H9 (cell line): ENCODE measurements around the gene FBL. TPM values are rescaled to one million over a fixed set of nuclear protein-coding genes. Genes with fewer than 3 reads are reported as not detected.

ENCODE experiments used
- DNase-seq: peaks from one replicate; pipeline ENCODE4 v3.0.0-alpha.2; 2017
- H2AFZ ChIP-seq: one replicate; pipeline ENCODE4 v1.6.1; 2013; ENCODE audit warnings: mild to moderate bottlenecking, low read length, control low read depth, moderate library complexity
- H2AK5ac ChIP-seq: 2 replicates; pipeline ENCODE4 v1.6.1; 2013; ENCODE audit warnings: low read length, control low read depth, mixed read lengths; ENCODE audit not compliant: insufficient read length
- H2BK120ac ChIP-seq: one replicate; pipeline ENCODE4 v1.6.1; 2013; ENCODE audit warnings: low read depth, mild to moderate bottlenecking, low read length, control low read depth, inconsistent platforms; ENCODE audit not compliant: poor library complexity, severe bottlenecking
- H2BK12ac ChIP-seq: 2 replicates; pipeline ENCODE4 v1.6.1; 2013; ENCODE audit warnings: low read length, control low read depth, mixed read lengths, low read depth; ENCODE audit not compliant: insufficient read length
- H2BK15ac ChIP-seq: 2 replicates; pipeline ENCODE4 v1.6.1; 2013; ENCODE audit warnings: low read depth, low read length, control low read depth
- H2BK20ac ChIP-seq: one replicate; pipeline ENCODE4 v1.6.1; 2013; ENCODE audit warnings: low read depth, mild to moderate bottlenecking, low read length, control low read depth, inconsistent platforms; ENCODE audit not compliant: poor library complexity, severe bottlenecking
- H2BK5ac ChIP-seq: 2 replicates; pipeline ENCODE4 v1.6.1; 2013; ENCODE audit warnings: low read length, control low read depth, mixed read lengths; ENCODE audit not compliant: insufficient read length
- H3K14ac ChIP-seq: 2 replicates; pipeline ENCODE4 v1.6.1; 2013; ENCODE audit warnings: low read length, control low read depth; ENCODE audit not compliant: insufficient read depth
- H3K18ac ChIP-seq: 2 replicates; pipeline ENCODE4 v1.6.1; 2013; ENCODE audit warnings: low read depth, mild to moderate bottlenecking, mixed read lengths, low read length, control low read depth; ENCODE audit not compliant: insufficient read length
- H3K23ac ChIP-seq: 2 replicates; pipeline ENCODE4 v1.6.1; 2013; ENCODE audit warnings: low read length, control low read depth, mixed read lengths, low read depth; ENCODE audit not compliant: insufficient read length
- H3K23me2 ChIP-seq: 2 replicates; pipeline ENCODE4 v1.6.1; 2013; ENCODE audit warnings: low read depth, mild to moderate bottlenecking, mixed read lengths, low read length, control low read depth; ENCODE audit not compliant: insufficient read length, poor library complexity, severe bottlenecking
- H3K27ac ChIP-seq: 2 replicates; pipeline ENCODE4 v1.5.1; 2013; ENCODE audit warnings: low read length, control low read depth, mixed read lengths, low read depth; ENCODE audit not compliant: insufficient read length
- H3K27me3 ChIP-seq: 2 replicates; pipeline ENCODE4 v1.6.1; 2013; ENCODE audit warnings: low read length, control low read depth, inconsistent platforms; ENCODE audit not compliant: insufficient read depth
- H3K4ac ChIP-seq: 2 replicates; pipeline ENCODE4 v1.6.1; 2013; ENCODE audit warnings: low read depth, mild to moderate bottlenecking, control low read depth, inconsistent platforms, low read length, moderate library complexity
- H3K4me1 ChIP-seq: 2 replicates; pipeline ENCODE4 v1.6.1; 2013; ENCODE audit warnings: low read length, control low read depth, inconsistent platforms; ENCODE audit not compliant: insufficient read depth
- H3K4me2 ChIP-seq: 2 replicates; pipeline ENCODE4 v1.6.1; 2013; ENCODE audit warnings: low read length, control low read depth, mixed read lengths; ENCODE audit not compliant: insufficient read length, insufficient read depth
- H3K56ac ChIP-seq: 2 replicates; pipeline ENCODE4 v1.6.1; 2013; ENCODE audit warnings: low read depth, mild to moderate bottlenecking, mixed read lengths, low read length, control low read depth; ENCODE audit not compliant: insufficient read length
- H3K79me1 ChIP-seq: 2 replicates; pipeline ENCODE4 v1.6.1; 2013; ENCODE audit warnings: low read depth, mild to moderate bottlenecking, moderate library complexity, low read length, control low read depth, inconsistent platforms; ENCODE audit not compliant: insufficient read depth, poor library complexity, severe bottlenecking
- H3K79me2 ChIP-seq: 2 replicates; pipeline ENCODE4 v1.6.1; 2013; ENCODE audit warnings: low read length, control low read depth, inconsistent platforms; ENCODE audit not compliant: insufficient read depth
- H3K9ac ChIP-seq: 2 replicates; pipeline ENCODE4 v1.6.1; 2013; ENCODE audit warnings: low read length, control low read depth, mixed read lengths; ENCODE audit not compliant: insufficient read length; ENCODE audit errors: extremely low read depth
- H3K9me3 ChIP-seq: one replicate; pipeline ENCODE4 v1.6.1; 2013; ENCODE audit warnings: low read depth, low read length, inconsistent platforms; ENCODE audit not compliant: control insufficient read depth
- H3T11ph ChIP-seq: one replicate; pipeline ENCODE4 v1.6.1; 2013; ENCODE audit warnings: mild to moderate bottlenecking, low read length, control low read depth, inconsistent platforms
- H4K20me1 ChIP-seq: one replicate; pipeline ENCODE4 v1.6.1; 2013; ENCODE audit not compliant: control insufficient read depth, insufficient read length, insufficient read depth
- H4K5ac ChIP-seq: 2 replicates; pipeline ENCODE4 v1.6.1; 2013; ENCODE audit warnings: low read depth, mild to moderate bottlenecking, mixed read lengths, low read length, control low read depth; ENCODE audit not compliant: insufficient read length
- H4K8ac ChIP-seq: replicated peaks from 2 replicates; pipeline ENCODE4 v1.6.1; 2013; ENCODE audit warnings: low read length, control low read depth, mixed read lengths, low read depth; ENCODE audit not compliant: insufficient read length
- H4K91ac ChIP-seq: 2 replicates; pipeline ENCODE4 v1.6.1; 2013; ENCODE audit warnings: low read depth, mild to moderate bottlenecking, moderate library complexity, mixed read lengths, low read length, control low read depth; ENCODE audit not compliant: insufficient read length
- H3K27ac Mint-ChIP-seq, 3 experiments: 2 replicates in 2 of 3; 3 replicates in 1 of 3; pipeline ENCODE4 v1.8.0; 2020 to 2021; ENCODE audit warnings: mixed read lengths in 3 of 3, mild to moderate bottlenecking in 1 of 3, moderate library complexity in 1 of 3
- H3K27me3 Mint-ChIP-seq: 2 replicates; pipeline ENCODE4 v1.8.0; 2021; ENCODE audit warnings: low read depth, mild to moderate bottlenecking, moderate library complexity, mixed read lengths
- H3K36me3 Mint-ChIP-seq, 3 experiments: 2 replicates in 2 of 3; 3 replicates in 1 of 3; pipeline ENCODE4 v1.8.0; 2020 to 2021; ENCODE audit warnings: low read depth in 3 of 3, mixed read lengths in 3 of 3; ENCODE audit not compliant: insufficient read depth in 1 of 3
- H3K4me1 Mint-ChIP-seq, 2 experiments: 2 replicates each; pipeline ENCODE4 v1.8.0; 2020; ENCODE audit warnings: mixed read lengths in 2 of 2
- H3K4me3 Mint-ChIP-seq, 2 experiments: 2 replicates in 1 of 2; 3 replicates in 1 of 2; pipeline ENCODE4 v1.8.0; 2020 to 2021; ENCODE audit warnings: mild to moderate bottlenecking in 2 of 2, mixed read lengths in 2 of 2, moderate library complexity in 1 of 2
- H3K9me3 Mint-ChIP-seq, 2 experiments: 2 replicates in 1 of 2; 3 replicates in 1 of 2; pipeline ENCODE4 v1.8.0; 2020; ENCODE audit warnings: mild to moderate bottlenecking in 2 of 2, mixed read lengths in 2 of 2, moderate library complexity in 1 of 2
- WGBS: extraction: QIAGEN DNeasy Blood & Tissue Kit; methylation state at CpG from one replicate; pipeline ENCODE4 v1.1.7; 2013; ENCODE audit warnings: missing lambda C conversion rate, low lambda C conversion rate, mixed read lengths; ENCODE audit not compliant: insufficient read length; ENCODE audit errors: extremely low coverage; 5-methylcytosine and 5-hydroxymethylcytosine counted together
- total RNA-seq: library from RNA; stranded (reverse); gene quantifications from 2 replicates; pipeline ENCODE4 v1.2.1, GENCODE V29; 2021
- TF ChIP-seq, protein P1 (sequence below): fragments of 200-600 bp; sonication (generic); conservative IDR thresholded peaks from 3 replicates; pipeline ENCODE4 v1.8.0; 2021; ENCODE audit warnings: antibody characterized with exemption, mild to moderate bottlenecking

FBL gene
- total RNA-seq, 1 experiment from 2014 or later, result 625 TPM

- H2BK120ac ChIP-seq, result no peak overlapping the region
- Mint-ChIP-seq H3K4me1 (peaks cover 3 to 12% of the 10 kb centered on the region in 2 experiments), H3K27ac (no peak overlapping the region), H3K4me3 (no peak overlapping the region), H3K27me3 (peaks cover 2% of the 10 kb centered on the region), H3K9me3 (no peaks in the 10 kb centered on the region), H3K36me3 (no peaks in the 10 kb centered on the region; a peak in 1 of 7 replicates)
- H2BK15ac ChIP-seq, result no peak overlapping the region
- no peak overlapping the region for H2AK5ac ChIP-seq
- no peak overlapping the region for H3K18ac ChIP-seq
- H2AFZ ChIP-seq, result no peak overlapping the region
- H3K23ac ChIP-seq, result no peak overlapping the region
- H4K8ac ChIP-seq, result no peak overlapping the region
- H4K5ac ChIP-seq, result no peak overlapping the region
- no peak overlapping the region for H2BK5ac ChIP-seq
- H4K91ac ChIP-seq, result no peak overlapping the region
- no peak overlapping the region for H3T11ph ChIP-seq
- H3K9me3 ChIP-seq, result no peaks in the 10 kb centered on the region
- H3K79me2 ChIP-seq, result no peaks in the 10 kb centered on the region
- H3K14ac ChIP-seq, result no peak overlapping the region
- H3K56ac ChIP-seq, result no peak overlapping the region
- H3K79me1 ChIP-seq, result no peaks in the 10 kb centered on the region
- H4K20me1 ChIP-seq, result no peaks in the 10 kb centered on the region
- H3K4ac ChIP-seq, result no peak overlapping the region
- no peak overlapping the region for H2BK12ac ChIP-seq
- H3K23me2 ChIP-seq, result no peaks in the 10 kb centered on the region
- no peak overlapping the region for H3K9ac ChIP-seq
- H2BK20ac ChIP-seq, result no peak overlapping the region
- H3K4me1 ChIP-seq, result no peaks in the 10 kb centered on the region
- no peaks in the 10 kb centered on the region for H3K27me3 ChIP-seq
- no CpG with 5 or more reads among the region's 5 CpGs for WGBS
- DNase-seq, result no peak
- H3K27ac ChIP-seq, result no peak overlapping the region
- H3K4me2 ChIP-seq, result no peak overlapping the region
- TF ChIP-seq, protein P1, sequence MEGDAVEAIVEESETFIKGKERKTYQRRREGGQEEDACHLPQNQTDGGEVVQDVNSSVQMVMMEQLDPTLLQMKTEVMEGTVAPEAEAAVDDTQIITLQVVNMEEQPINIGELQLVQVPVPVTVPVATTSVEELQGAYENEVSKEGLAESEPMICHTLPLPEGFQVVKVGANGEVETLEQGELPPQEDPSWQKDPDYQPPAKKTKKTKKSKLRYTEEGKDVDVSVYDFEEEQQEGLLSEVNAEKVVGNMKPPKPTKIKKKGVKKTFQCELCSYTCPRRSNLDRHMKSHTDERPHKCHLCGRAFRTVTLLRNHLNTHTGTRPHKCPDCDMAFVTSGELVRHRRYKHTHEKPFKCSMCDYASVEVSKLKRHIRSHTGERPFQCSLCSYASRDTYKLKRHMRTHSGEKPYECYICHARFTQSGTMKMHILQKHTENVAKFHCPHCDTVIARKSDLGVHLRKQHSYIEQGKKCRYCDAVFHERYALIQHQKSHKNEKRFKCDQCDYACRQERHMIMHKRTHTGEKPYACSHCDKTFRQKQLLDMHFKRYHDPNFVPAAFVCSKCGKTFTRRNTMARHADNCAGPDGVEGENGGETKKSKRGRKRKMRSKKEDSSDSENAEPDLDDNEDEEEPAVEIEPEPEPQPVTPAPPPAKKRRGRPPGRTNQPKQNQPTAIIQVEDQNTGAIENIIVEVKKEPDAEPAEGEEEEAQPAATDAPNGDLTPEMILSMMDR, result no peak
Measured at GRCh38 chr19:39807846-39808364, 38.3 kb downstream of the FBL start.
